K562 (cell line): ENCODE measurements around the gene URM1. TPM values are rescaled to one million over a fixed set of nuclear protein-coding genes. Genes with fewer than 3 reads are reported as not detected.

ENCODE experiments used
- ATAC-seq: fragments of 200-7000 bp; cut with Tn5 transposase; 3 replicates; pipeline ENCODE4 v1.9.1; 2020; ENCODE audit warnings: moderate library complexity
- BruUV-seq: library from RNA; stranded (reverse); fragments of 400-500 nt; replicated peaks from 2 replicates; lab custom pipeline; 2021; lab: Mats Ljungman, UMichigan
- CTCF ChIA-PET: fragments of 300-600 bp; formaldehyde crosslinking; extraction: SDS; loops from one replicate; lab custom pipeline; 2021; ENCODE audit warnings: low intra/inter-chr PET ratio; lab: Yijun Ruan, JAX
- POLR2A ChIA-PET: fragments of 300-600, 350-650 bp; sonication (Branson Sonifier 250); formaldehyde crosslinking; extraction: SDS; loops from one replicate; lab custom pipeline; 2021; ENCODE audit warnings: antibody characterized with exemption, inconsistent platforms; lab: Yijun Ruan, JAX
- DNase-seq, 4 experiments: peaks; one replicate each; pipeline versions ENCODE4 v3.0.0 to v3.0.0-alpha.2; 2011 to 2018; ENCODE audit warnings: low spot score in 3 of 4, mixed read lengths in 3 of 4; ENCODE audit errors: extremely low read depth in 1 of 4
- FAIRE-seq: peaks from 2 replicates; lab custom pipeline; 2011; peaks lifted over from hg19 to GRCh38; lab: Jason Lieb, UNC
- H2AFZ ChIP-seq: 2 replicates; pipeline ENCODE4 v1.6.0; 2011; ENCODE audit warnings: low read depth, low read length, control low read depth, inconsistent platforms
- H3K27ac ChIP-seq: fragments of 200-600 bp; 3 replicates; pipeline ENCODE4 v1.8.0; 2011; ENCODE audit warnings: low read depth, mild to moderate bottlenecking, control low read depth, inconsistent platforms, low read length, moderate library complexity, mixed read lengths; ENCODE audit errors: extremely low read depth
- H3K27me3 ChIP-seq, 2 experiments: fragments of 300-600 bp in 1 of 2; 2 replicates in 1 of 2; 3 replicates in 1 of 2; pipeline versions ENCODE4 v1.6.0 to v1.8.0; 2011; ENCODE audit warnings: inconsistent platforms in 2 of 2, low read length in 2 of 2, mild to moderate bottlenecking in 1 of 2, mixed read lengths in 1 of 2, moderate library complexity in 1 of 2; ENCODE audit not compliant: control insufficient read depth in 2 of 2, insufficient read depth in 2 of 2
- H3K36me3 ChIP-seq: fragments of 300-600 bp; 3 replicates; pipeline ENCODE4 v1.8.0; 2011; ENCODE audit warnings: mild to moderate bottlenecking, low read length, inconsistent platforms; ENCODE audit not compliant: control insufficient read depth, insufficient read depth
- H3K4me1 ChIP-seq, 2 experiments: fragments of 200-600 bp in 1 of 2; replicated peaks in 1 of 2; 2 replicates in 1 of 2; 3 replicates in 1 of 2; pipeline versions ENCODE4 v1.5.1 to v1.8.0; 2011; ENCODE audit warnings: inconsistent platforms in 2 of 2, low read length in 2 of 2, mild to moderate bottlenecking in 1 of 2, mixed read lengths in 1 of 2, moderate library complexity in 1 of 2; ENCODE audit not compliant: control insufficient read depth in 2 of 2, insufficient read depth in 2 of 2
- H3K4me2 ChIP-seq: 2 replicates; pipeline ENCODE4 v1.6.1; 2011; ENCODE audit warnings: low read length, control low read depth, inconsistent platforms, mixed read lengths; ENCODE audit not compliant: insufficient read depth
- H3K4me3 ChIP-seq: fragments of 200-600 bp; sonication (generic), shearing (Covaris generic); 2 replicates; pipeline ENCODE4 v1.5.1; 2016; ENCODE audit warnings: control low read depth, inconsistent platforms
- H3K79me2 ChIP-seq: fragments of 200-600 bp; 3 replicates; pipeline ENCODE4 v1.8.0; 2011; ENCODE audit warnings: low read length, inconsistent platforms; ENCODE audit not compliant: control insufficient read depth, insufficient read depth
- H3K9ac ChIP-seq, 2 experiments: 2 replicates each; pipeline versions ENCODE4 v1.6.0 to v1.6.1; 2011; ENCODE audit warnings: low read depth in 2 of 2, low read length in 2 of 2, control low read depth in 1 of 2, inconsistent platforms in 1 of 2, mild to moderate bottlenecking in 1 of 2, mixed read lengths in 1 of 2; ENCODE audit not compliant: insufficient read depth in 1 of 2
- H3K9me1 ChIP-seq: one replicate; pipeline ENCODE4 v1.6.0; 2011; ENCODE audit warnings: inconsistent platforms, mild to moderate bottlenecking, low read length, moderate library complexity; ENCODE audit not compliant: control insufficient read depth, insufficient read depth
- H3K9me3 ChIP-seq: replicated peaks from 2 replicates; pipeline ENCODE4 v1.5.1; 2011; ENCODE audit warnings: low read depth, low read length, inconsistent platforms; ENCODE audit not compliant: control insufficient read depth, insufficient read depth
- H4K20me1 ChIP-seq: replicated peaks from 2 replicates; pipeline ENCODE4 v1.6.1; 2011; ENCODE audit warnings: low read length, inconsistent platforms, mixed read lengths; ENCODE audit not compliant: control insufficient read depth, insufficient read depth
- ATF3 ChIP-seq, 2 experiments: fragments of 450-650 bp in 1 of 2; sonication (generic) in 1 of 2; formaldehyde crosslinking in 1 of 2; IDR thresholded peaks in 1 of 2; conservative IDR thresholded peaks in 1 of 2; 2 replicates each; pipeline versions ENCODE4 v1.6.1 to v1.8.1; 2016 to 2023; ENCODE audit warnings: mild to moderate bottlenecking in 2 of 2, moderate library complexity in 2 of 2, inconsistent platforms in 1 of 2, missing genetic modification reagents in 1 of 2
- EP300 ChIP-seq: IDR thresholded peaks from 2 replicates; pipeline ENCODE4 v1.6.1; 2012; ENCODE audit warnings: low read length, improper control_type of control experiment
- HCFC1 ChIP-seq: IDR thresholded peaks from 2 replicates; pipeline ENCODE4 v1.6.1; 2012; ENCODE audit warnings: low read depth, low read length, improper control_type of control experiment
- ILK ChIP-seq: fragments of 450-650 bp; IDR thresholded peaks from 2 replicates; pipeline ENCODE4 v1.6.1; 2016; ENCODE audit warnings: missing genetic modification characterization, low read depth, mild to moderate bottlenecking, missing compliant biosample characterization, moderate library complexity, borderline replicate concordance
- MCM3 ChIP-seq: fragments of 450-650 bp; IDR thresholded peaks from 2 replicates; pipeline ENCODE4 v1.6.1; 2016
- MLX ChIP-seq, 2 experiments: fragments of 450-650 bp in 1 of 2; sonication (generic) in 1 of 2; formaldehyde crosslinking; conservative IDR thresholded peaks; 2 replicates each; pipeline versions ENCODE4 v1.4.0 to v1.8.1; 2020 to 2022; ENCODE audit warnings: mild to moderate bottlenecking in 1 of 2, missing genetic modification reagents in 1 of 2
- MYBL2 ChIP-seq, 2 experiments: fragments of 450-650 bp in 1 of 2; sonication (generic) in 1 of 2; formaldehyde crosslinking in 1 of 2; IDR thresholded peaks; 2 replicates each; pipeline versions ENCODE4 v1.6.1 to v1.8.1; 2017 to 2022; ENCODE audit warnings: borderline replicate concordance in 1 of 2, inconsistent platforms in 1 of 2, low read depth in 1 of 2, mild to moderate bottlenecking in 1 of 2, missing genetic modification reagents in 1 of 2, moderate library complexity in 1 of 2
- NONO ChIP-seq, 2 experiments: fragments of 200-400 bp in 1 of 2; fragments of 450-650 bp in 1 of 2; formaldehyde crosslinking in 1 of 2; IDR thresholded peaks; 2 replicates each; pipeline ENCODE4 v1.6.1; 2017; ENCODE audit warnings: low read depth in 2 of 2, mild to moderate bottlenecking in 2 of 2, moderate library complexity in 2 of 2, low read length in 1 of 2
- POLR2B ChIP-seq: fragments of 450-650 bp; IDR thresholded peaks from 2 replicates; pipeline ENCODE4 v1.6.1; 2018; ENCODE audit warnings: low read depth; ENCODE audit not compliant: partially characterized antibody
- POLR3G ChIP-seq: IDR thresholded peaks from 2 replicates; pipeline ENCODE4 v1.6.1; 2011; ENCODE audit not compliant: insufficient read length, insufficient replicate concordance; ENCODE audit errors: extremely low read depth
- PREB ChIP-seq: sonication (generic); formaldehyde crosslinking; IDR thresholded peaks from 2 replicates; pipeline ENCODE4 v1.8.1; 2023; ENCODE audit warnings: mild to moderate bottlenecking, missing genetic modification reagents
- RBM25 ChIP-seq: fragments of 200-400 bp; formaldehyde crosslinking; IDR thresholded peaks from 2 replicates; pipeline ENCODE4 v1.6.1; 2018; ENCODE audit warnings: low read length, low read depth, moderate library complexity; ENCODE audit not compliant: severe bottlenecking
- SMARCA4 ChIP-seq: fragments of 450-650 bp; IDR thresholded peaks from 2 replicates; pipeline ENCODE4 v1.6.1; 2016
- STAT5B ChIP-seq: fragments of 250-450 bp; sonication (Bioruptor Pico); IDR thresholded peaks from 2 replicates; pipeline ENCODE4 v1.8.0; 2021; ENCODE audit warnings: mild to moderate bottlenecking, inconsistent platforms
- ZFX ChIP-seq: sonication (generic); formaldehyde crosslinking; IDR thresholded peaks from 2 replicates; pipeline ENCODE4 v1.8.0; 2022; ENCODE audit warnings: mild to moderate bottlenecking, missing genetic modification reagents, moderate library complexity
- ZNF507 ChIP-seq: conservative IDR thresholded peaks from 2 replicates; pipeline ENCODE4 v1.6.1; 2017; ENCODE audit warnings: missing genetic modification characterization, missing compliant biosample characterization
- ZNF561 ChIP-seq: fragments of 450-650 bp; formaldehyde crosslinking; conservative IDR thresholded peaks from 2 replicates; pipeline ENCODE4 v1.4.0; 2020; ENCODE audit warnings: mild to moderate bottlenecking, moderate library complexity
- ZNF699 ChIP-seq: fragments of 250-450 bp; sonication (Bioruptor Pico); IDR thresholded peaks from 2 replicates; pipeline ENCODE4 v1.8.0; 2021; ENCODE audit warnings: mild to moderate bottlenecking, moderate library complexity; ENCODE audit not compliant: insufficient replicate concordance
- WGBS: fragments of 100-300 bp; shearing (Covaris generic); methylation state at CpG from one replicate; pipeline ENCODE4 v1.1.6; 2016; ENCODE audit warnings: low coverage, mixed read lengths; ENCODE audit not compliant: insufficient coverage; ENCODE audit errors: missing lambda C conversion rate; 5-methylcytosine and 5-hydroxymethylcytosine counted together
- in situ Hi-C: fragments of 300-500 bp; cut with MboI; formaldehyde crosslinking; loops from 4 replicates; pipeline ENCODE4 v1.15.0; 2018; ENCODE audit warnings: inconsistent platforms, mixed read lengths
- intact Hi-C: fragments of 100-400 bp; cut with micrococcal nuclease; formaldehyde crosslinking; loops from 2 replicates; pipeline ENCODE4 v1.14.2; 2022
- polyA plus RNA-seq, 8 experiments: library from polyadenylated mRNA; depleted of rRNA in 4 of 8; stranded (reverse) in 5 of 8; unstranded in 3 of 8; fragments of >200 nt; fragmentation: Nextera tagmentation in 2 of 8; fragmentation: Illumina TruSeq in 1 of 8; extraction: Ambion mirVana in 2 of 8; extraction: Trizol in 1 of 8; gene quantifications; 2 replicates each; pipeline versions ENCODE4 v1.2.1 to v1.2.3, GENCODE V29; 2011 to 2014; ENCODE audit warnings: inconsistent platforms in 1 of 8, missing spikeins in 1 of 8
- total RNA-seq, 7 experiments: library from RNA; depleted of rRNA in 6 of 7; stranded (reverse); fragments of >200 nt in 6 of 7; fragmentation: Illumina TruSeq in 2 of 7; extraction: Trizol in 2 of 7; gene quantifications; 2 replicates each; pipeline versions ENCODE4 v1.2.1 to v1.2.3, GENCODE V29; 2011 to 2021; ENCODE audit warnings: low replicate concordance in 1 of 7

URM1 gene
- total and polyA plus RNA-seq, 9 of the 15 experiments (the other 6 are each of a cell fraction or from before 2014, with no cell fraction given), result 10.1 to 88.9 (median 53.3) TPM

- no peak for TF ChIP-seq STAT5B
Measured at GRCh38 chr9:128365525-128365924, 5.6 kb upstream of the URM1 start (continued).

- peaks cover 38% of the 10 kb centered on the region for H3K79me2 ChIP-seq
- peak; percentile 6 for FAIRE-seq
- CTCF ChIA-PET, result no interaction called here
- BruUV-seq, result no TSS peak
- H3K4me2 ChIP-seq, result no peak overlapping the region
- POLR2A ChIA-PET, result no interaction called here
- no peaks in the 10 kb centered on the region for H3K9me1 ChIP-seq
- ATAC-seq, result no peak
- no peak overlapping the region for H3K27ac ChIP-seq
- H4K20me1 ChIP-seq, result no peaks in the 10 kb centered on the region
- H3K9ac ChIP-seq, result 0 out of 4 replicates have a peak overlapping the region, but pooled peaks of 1 of the 2 experiments have one; percentile 54
- H3K36me3 ChIP-seq, result peaks cover 11% of the 10 kb centered on the region
- H3K4me1 ChIP-seq, result peaks cover 20 to 24% of the 10 kb centered on the region in 2 experiments
- H2AFZ ChIP-seq, result no peak overlapping the region
- H3K27me3 ChIP-seq, result no peaks in the 10 kb centered on the region
- DNase-seq, result no peak
- H3K4me3 ChIP-seq, result no peak overlapping the region
- 72% methylated on average over 9 of the region's 9 CpGs for WGBS
- in situ Hi-C loops, result loop anchor here (25.0 kb wide), 1 partner anchor 607 kb away; no protein-coding TSS in a partner anchor
- no peaks in the 10 kb centered on the region for H3K9me3 ChIP-seq
- intact Hi-C loops, result loop anchor here (10.0 kb wide), 1 partner anchor 186 kb away; the partner anchor contains the start of gene SPTAN1
- TF ChIP-seq NONO (IDR thresholded peaks at IDR 0.05; ENCODE audit: low read depth in 2 of 2, low read length in 1 of 2) (no peak), POLR2B (no peak), MYBL2 (IDR thresholded peaks at IDR 0.05; ENCODE audit: low read depth) (no peak), MYBL2 (CRISPR knock-in tag; IDR thresholded peaks at IDR 0.05; ENCODE audit: borderline replicate concordance) (no peak), HCFC1 (no peak), SMARCA4 (no peak), ATF3 (IDR thresholded peaks at IDR 0.05) (peak; percentile 65), ATF3 (CRISPR knock-in tag; conservative IDR thresholded peaks at IDR 0.05) (no peak), PREB (no peak), ZNF699 (no peak), EP300 (no peak), MCM3 (no peak), ZNF561 (CRISPR knock-in tag) (no peak), MLX (CRISPR knock-in tag; conservative IDR thresholded peaks at IDR 0.05) (no peak), ILK (tag) (no peak), ZNF507 (tag) (no peak), RBM25 (no peak), POLR3G (no peak), ZFX (CRISPR knock-in tag) (no peak)
Measured at GRCh38 chr9:128369024-128369706, 2.0 kb upstream of the URM1 start.
